Left lung (tissue), 10 donors: ENCODE data around the gene ASTN2. TPM values are rescaled to one million over a fixed set of nuclear protein-coding genes. Genes with fewer than 3 reads are reported as not detected.

Experiments used
- ATAC-seq: fragments of 200-7000 bp; cut with Tn5 transposase; one replicate; pipeline ENCODE4 v1.9.1; 2020; ENCODE audit warnings: moderate library complexity
- DNase-seq, 4 donors: peaks; one replicate each; pipeline ENCODE4 v3.0.0-alpha.2; 2013 to 2020
- H3K27ac ChIP-seq, 2 donors: fragments of 200-600 bp; sonication (generic) in 1 of 2; one replicate each; pipeline versions ENCODE4 v1.5.0 to v1.8.0; 2020 to 2021
- H3K27me3 ChIP-seq, 2 donors: fragments of 200-600 bp; sonication (generic) in 1 of 2; one replicate each; pipeline versions ENCODE4 v1.5.0 to v1.8.0; 2020 to 2021
- H3K36me3 ChIP-seq, 2 donors: fragments of 200-600 bp; sonication (generic) in 1 of 2; one replicate each; pipeline versions ENCODE4 v1.5.0 to v1.8.0; 2020 to 2021
- H3K4me1 ChIP-seq, 2 donors: fragments of 200-600 bp; one replicate each; pipeline ENCODE4 v1.8.0; 2021
- H3K4me3 ChIP-seq, 2 donors: fragments of 200-600 bp; sonication (generic) in 1 of 2; one replicate each; pipeline versions ENCODE4 v1.5.0 to v1.8.0; 2020 to 2021; ENCODE audit warnings: mild to moderate bottlenecking in 1 of 2
- H3K9me3 ChIP-seq, 2 donors: fragments of 200-600 bp; sonication (generic) in 1 of 2; one replicate each; pipeline versions ENCODE4 v1.5.0 to v1.8.0; 2020 to 2021
- CTCF ChIP-seq, 2 donors: fragments of 200-600 bp; sonication (generic) in 1 of 2; IDR thresholded peaks; one replicate each; pipeline versions ENCODE4 v1.5.0 to v1.8.0; 2021; ENCODE audit warnings: antibody characterized with exemption in 2 of 2
- intact Hi-C, 2 donors: fragments of 100-400 bp; cut with DNase I; formaldehyde crosslinking; loops; one replicate each; pipeline versions ENCODE4 v1.11.2 to v1.14.2; 2022
- polyA plus RNA-seq, 6 donors: library from polyadenylated mRNA; unstranded; fragments of 120-200 nt; gene quantifications; one replicate each; pipeline ENCODE4 v1.2.1, GENCODE V29; 2013; ENCODE audit not compliant: insufficient read length in 6 of 6
- total RNA-seq, 2 donors: library from RNA; stranded (reverse); fragmentation: NEBNext Ultra II Directional; extraction: Animal tissue kit (Norgen Biotek cat#: 25700); gene quantifications; one replicate each; pipeline ENCODE4 v1.2.1, GENCODE V29; 2021
- donor health status: DM: no; HTN: yes; CAD: no.
- donor health status: DM: no; HTN: no; CAD: no.

The ASTN2 gene
- total and polyA plus RNA-seq, 8 donors = 3.1 to 5.5 (median 4.5) TPM

GRCh38 chr9:116986015-116986414 lies 428.8 kb downstream of the ASTN2 start:
- DNase-seq (no peak), ATAC-seq (no peak)
- no peaks in the 10 kb centered on the region for H3K4me1 ChIP-seq
- H3K36me3 ChIP-seq = no peaks in the 10 kb centered on the region
- peaks cover 0 to 4% of the 10 kb centered on the region in 2 donors for H3K27me3 ChIP-seq
- H3K9me3 ChIP-seq = no peaks in the 10 kb centered on the region
- no peak overlapping the region for H3K27ac ChIP-seq
- no peak overlapping the region for H3K4me3 ChIP-seq
- intact Hi-C loops = no loop called here
- no peak for TF ChIP-seq CTCF (IDR thresholded peaks at IDR 0.05)

- intact Hi-C loops = no loop called here
- Histone ChIP-seq H3K27ac (no peak overlapping the region), H3K36me3 (no peaks in the 10 kb centered on the region), H3K9me3 (no peaks in the 10 kb centered on the region), H3K4me1 (no peaks in the 10 kb centered on the region), H3K4me3 (no peak overlapping the region), H3K27me3 (peaks cover 0 to 4% of the 10 kb centered on the region in 2 donors)
- DNase-seq (no peak), ATAC-seq (no peak)
- no peak for TF ChIP-seq CTCF (IDR thresholded peaks at IDR 0.05)
Measured at GRCh38 chr9:116985596-116985995, 429.3 kb downstream of the ASTN2 start.

- TF ChIP-seq CTCF (IDR thresholded peaks at IDR 0.05) = no peak
- ATAC-seq (no peak), DNase-seq (no peak)
- intact Hi-C loops = no loop called here
- H3K4me1 ChIP-seq = no peaks in the 10 kb centered on the region
- H3K27me3 ChIP-seq = peaks cover 0 to 4% of the 10 kb centered on the region in 2 donors
- no peaks in the 10 kb centered on the region for H3K36me3 ChIP-seq
- H3K9me3 ChIP-seq = no peaks in the 10 kb centered on the region
- H3K27ac ChIP-seq = no peak overlapping the region
- no peak overlapping the region for H3K4me3 ChIP-seq
Measured at GRCh38 chr9:116984111-116984510, 430.7 kb downstream of the ASTN2 start.

GRCh38 chr9:116980582-116981120 lies 434.2 kb downstream of the ASTN2 start:
- no peaks in the 10 kb centered on the region for H3K36me3 ChIP-seq
- H3K27me3 ChIP-seq = no peaks in the 10 kb centered on the region
- ATAC-seq (no peak), DNase-seq (no peak)
- TF ChIP-seq CTCF (IDR thresholded peaks at IDR 0.05) = no peak
- H3K4me3 ChIP-seq = no peak overlapping the region
- intact Hi-C loops = no loop called here
- no peaks in the 10 kb centered on the region for H3K9me3 ChIP-seq
- H3K4me1 ChIP-seq = no peaks in the 10 kb centered on the region
- no peak overlapping the region for H3K27ac ChIP-seq

GRCh38 chr9:116979456-116979855 lies 435.4 kb downstream of the ASTN2 start:
- Histone ChIP-seq H3K27me3 (no peaks in the 10 kb centered on the region), H3K4me3 (no peak overlapping the region), H3K36me3 (no peaks in the 10 kb centered on the region), H3K4me1 (no peaks in the 10 kb centered on the region), H3K27ac (no peak overlapping the region), H3K9me3 (no peaks in the 10 kb centered on the region)
- intact Hi-C loops = no loop called here
- ATAC-seq (no peak), DNase-seq (no peak)
- TF ChIP-seq CTCF (IDR thresholded peaks at IDR 0.05) = no peak
